OCI-LY1 (cell line): ENCODE data around the gene DES.

Source experiments
- H2AFZ ChIP-seq: fragments of 200-600 bp; sonication (generic), shearing (Covaris generic); 2 replicates; pipeline ENCODE4 v1.6.0; 2014; ENCODE audit warnings: antibody characterized with exemption, mild to moderate bottlenecking, low read length
- H3F3A ChIP-seq: fragments of 200-600 bp; sonication (generic), shearing (Covaris generic); 2 replicates; pipeline ENCODE4 v1.6.0; 2014; ENCODE audit warnings: mild to moderate bottlenecking, antibody characterized with exemption, low read length, moderate library complexity; ENCODE audit not compliant: insufficient read depth
- H3K27ac ChIP-seq: fragments of 200-600 bp; sonication (generic); 2 replicates; pipeline ENCODE4 v1.5.1; 2014; ENCODE audit warnings: low read length, mixed run types, mild to moderate bottlenecking, low read depth; ENCODE audit not compliant: poor library complexity, severe bottlenecking
- H3K27me3 ChIP-seq: fragments of 200-600 bp; sonication (generic); 2 replicates; pipeline ENCODE4 v1.6.0; 2014; ENCODE audit warnings: antibody characterized with exemption, mild to moderate bottlenecking, low read length, moderate library complexity; ENCODE audit not compliant: insufficient read depth
- H3K36me3 ChIP-seq: fragments of 200-600 bp; sonication (generic); 2 replicates; pipeline ENCODE4 v1.6.1; 2014; ENCODE audit warnings: mild to moderate bottlenecking, antibody characterized with exemption, low read length, moderate library complexity, mixed read lengths; ENCODE audit not compliant: insufficient read depth
- H3K4me1 ChIP-seq: fragments of 200-600 bp; sonication (generic); 2 replicates; pipeline ENCODE4 v1.5.1; 2014; ENCODE audit warnings: mild to moderate bottlenecking, low read length, moderate library complexity; ENCODE audit not compliant: insufficient read depth, severe bottlenecking
- H3K4me2 ChIP-seq: fragments of 200-600 bp; sonication (generic), shearing (Covaris generic); 2 replicates; pipeline ENCODE4 v1.6.1; 2014; ENCODE audit warnings: low read length
- H3K4me3 ChIP-seq: fragments of 200-600 bp; sonication (generic); 2 replicates; pipeline ENCODE4 v1.5.1; 2014; ENCODE audit warnings: low read length, low read depth, mild to moderate bottlenecking, mixed read lengths; ENCODE audit not compliant: poor library complexity, severe bottlenecking
- H3K79me2 ChIP-seq: fragments of 200-600 bp; shearing (Covaris generic); 2 replicates; pipeline ENCODE4 v1.6.1; 2016; ENCODE audit warnings: mixed run types, low read length, mixed read lengths; ENCODE audit not compliant: insufficient read depth
- H3K9ac ChIP-seq: fragments of 200-600 bp; sonication (generic), shearing (Covaris generic); 2 replicates; pipeline ENCODE4 v1.6.1; 2014; ENCODE audit warnings: mild to moderate bottlenecking, low read length, mixed read lengths
- H3K9me2 ChIP-seq: fragments of 200-600 bp; sonication (generic), shearing (Covaris generic); 2 replicates; pipeline ENCODE4 v1.6.1; 2014; ENCODE audit warnings: low read depth, mild to moderate bottlenecking, low read length, mixed read lengths
- H3K9me3 ChIP-seq: fragments of 200-600 bp; shearing (Covaris generic); 2 replicates; pipeline ENCODE4 v1.6.1; 2014; ENCODE audit warnings: low read length, mixed read lengths
- H4K20me1 ChIP-seq: fragments of 200-600 bp; sonication (generic), shearing (Covaris generic); 2 replicates; pipeline ENCODE4 v1.6.0; 2016; ENCODE audit warnings: mild to moderate bottlenecking, low read length; ENCODE audit not compliant: insufficient read depth
- CTCF ChIP-seq: fragments of 200-600 bp; sonication (generic), shearing (Covaris generic); IDR thresholded peaks from 2 replicates; pipeline ENCODE4 v1.5.1; 2017; ENCODE audit warnings: mild to moderate bottlenecking, antibody characterized with exemption, low read length, moderate library complexity, mixed read lengths
- EZH2 ChIP-seq: fragments of 200-600 bp; sonication (generic), shearing (Covaris generic); IDR thresholded peaks from 2 replicates; pipeline ENCODE4 v1.8.0; 2017; ENCODE audit warnings: borderline replicate concordance, mixed run types, mild to moderate bottlenecking, antibody characterized with exemption, low read length, moderate library complexity, mixed read lengths

The DES gene

GRCh38 chr2:219447242-219448098, 29.3 kb downstream of the DES start:
- no peak overlapping the region for H3K9ac ChIP-seq
- H3K4me1 ChIP-seq: no peaks in the 10 kb centered on the region
- H3K9me3 ChIP-seq: no peaks in the 10 kb centered on the region
- no peak overlapping the region for H2AFZ ChIP-seq
- H3K9me2 ChIP-seq: no peaks in the 10 kb centered on the region
- H4K20me1 ChIP-seq: no peaks in the 10 kb centered on the region
- H3K27me3 ChIP-seq: peaks cover 6% of the 10 kb centered on the region; the same call in 1 of the 2 replicates
- no peaks in the 10 kb centered on the region for H3K79me2 ChIP-seq
- H3K36me3 ChIP-seq: no peaks in the 10 kb centered on the region
- TF ChIP-seq CTCF: no peak
- TF ChIP-seq EZH2: no peak
- no peak overlapping the region for H3K4me3 ChIP-seq
- H3K27ac ChIP-seq: no peak overlapping the region
- no peaks in the 10 kb centered on the region for H3F3A ChIP-seq
- H3K4me2 ChIP-seq: no peak overlapping the region

- H2AFZ ChIP-seq: no peak overlapping the region
- H3K27me3 ChIP-seq: peaks cover under 1% of the 10 kb centered on the region; the same call in 1 of the 2 replicates
- no peaks in the 10 kb centered on the region for H4K20me1 ChIP-seq
- no peaks in the 10 kb centered on the region for H3K79me2 ChIP-seq
- no peaks in the 10 kb centered on the region for H3K9me2 ChIP-seq
- no peaks in the 10 kb centered on the region for H3K36me3 ChIP-seq
- H3K4me1 ChIP-seq: no peaks in the 10 kb centered on the region
- H3F3A ChIP-seq: no peaks in the 10 kb centered on the region
- H3K9ac ChIP-seq: no peak overlapping the region
- H3K9me3 ChIP-seq: no peaks in the 10 kb centered on the region
- H3K4me3 ChIP-seq: no peak overlapping the region
- no peak overlapping the region for H3K27ac ChIP-seq
- TF ChIP-seq EZH2: no peak
- TF ChIP-seq CTCF: no peak
- no peak overlapping the region for H3K4me2 ChIP-seq
Measured at GRCh38 chr2:219448099-219448775, 30.1 kb downstream of the DES start.

- Histone ChIP-seq H3F3A (no peaks in the 10 kb centered on the region), H3K36me3 (no peaks in the 10 kb centered on the region), H3K27ac (no peak overlapping the region), H2AFZ (no peak overlapping the region), H3K9me3 (no peaks in the 10 kb centered on the region), H3K9me2 (no peaks in the 10 kb centered on the region), H3K4me1 (no peaks in the 10 kb centered on the region), H3K4me2 (no peak overlapping the region), H3K9ac (no peak overlapping the region), H3K79me2 (no peaks in the 10 kb centered on the region), H4K20me1 (no peaks in the 10 kb centered on the region), H3K27me3 (no peaks in the 10 kb centered on the region; the same call in 1 of the 2 replicates), H3K4me3 (no peak overlapping the region)
- TF ChIP-seq CTCF: no peak
- TF ChIP-seq EZH2: no peak
Measured at GRCh38 chr2:219448776-219449341, 30.7 kb downstream of the DES start.
